ENCODE measurements around the gene DCAF11.

DNA sequence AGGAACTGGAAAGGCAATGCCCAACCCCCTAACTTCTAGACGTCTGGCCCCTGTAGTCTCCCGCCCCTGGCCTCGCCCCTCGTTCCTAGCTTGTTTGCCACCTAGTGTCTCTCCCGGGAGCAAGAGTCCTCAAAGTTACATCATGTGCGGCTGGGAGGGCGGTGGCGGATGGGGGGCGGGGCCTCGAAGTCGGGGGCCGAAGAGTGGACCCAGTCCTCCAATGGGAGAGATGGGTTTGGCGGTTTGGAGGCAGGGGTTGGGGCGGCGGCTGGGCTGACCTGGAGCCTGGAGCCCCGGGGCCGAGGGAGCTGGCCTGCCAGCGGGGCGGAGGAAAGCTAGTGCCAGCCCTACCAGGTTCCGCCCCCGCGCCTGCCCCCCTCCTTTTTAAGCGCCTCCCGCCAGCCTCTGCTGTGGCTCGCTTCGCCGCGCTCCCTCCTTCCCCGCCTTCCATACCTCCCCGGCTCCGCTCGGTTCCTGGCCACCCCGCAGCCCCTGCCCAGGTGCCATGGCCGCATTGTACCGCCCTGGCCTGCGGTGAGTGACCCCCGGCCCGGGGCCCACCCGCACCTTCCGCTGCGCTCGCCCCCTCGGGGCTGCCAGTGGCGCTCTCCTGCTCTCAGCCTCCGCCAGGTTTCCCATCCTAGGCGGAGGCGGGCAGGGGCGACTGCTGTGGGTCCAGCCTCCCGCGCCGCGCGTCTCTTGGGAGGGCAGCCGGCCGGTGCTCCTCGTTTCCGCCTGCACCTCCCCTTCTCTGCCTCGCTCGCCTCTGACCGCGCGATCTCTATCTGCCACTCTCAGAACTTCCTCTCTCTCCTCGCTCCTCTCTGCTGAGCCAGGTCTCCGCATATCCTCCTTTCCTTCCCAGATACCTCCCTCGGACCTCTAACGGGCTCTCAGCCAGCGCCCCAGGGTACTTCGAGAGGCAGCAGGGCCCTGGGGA lies 20.4 kb upstream of the DCAF11 start, which contains the start of gene PCK2:
- peak in 1 of 2 donors; percentile 61 for TF ChIP-seq POLR2A (IDR thresholded peaks at IDR 0.05)
- TF ChIP-seq CTCF (IDR thresholded peaks at IDR 0.05), result peak in 1 of 4 experiments; percentile 17

Measured in uterus (tissue), 2 donors.